IPS-15b (cell line): ENCODE data around the gene FAM117B.

Source experiments
- H3K27me3 ChIP-seq: one replicate; pipeline ENCODE4 v1.6.1; 2013; ENCODE audit warnings: low read length; ENCODE audit not compliant: control insufficient read depth, insufficient read depth
- H3K36me3 ChIP-seq: one replicate; pipeline ENCODE4 v1.6.1; 2013; ENCODE audit warnings: low read length; ENCODE audit not compliant: control insufficient read depth, insufficient read depth
- H3K4me1 ChIP-seq: one replicate; pipeline ENCODE4 v1.6.1; 2013; ENCODE audit warnings: mild to moderate bottlenecking, low read length; ENCODE audit not compliant: control insufficient read depth, insufficient read depth
- H3K4me3 ChIP-seq: one replicate; pipeline ENCODE4 v1.5.1; 2013; ENCODE audit warnings: low read depth, low read length
- H3K9ac ChIP-seq: one replicate; pipeline ENCODE4 v1.6.1; 2013; ENCODE audit warnings: low read depth, mild to moderate bottlenecking, low read length
- H3K9me3 ChIP-seq: one replicate; pipeline ENCODE4 v1.6.1; 2013; ENCODE audit warnings: mild to moderate bottlenecking, low read length; ENCODE audit not compliant: control insufficient read depth, insufficient read depth

FAM117B gene

DNA sequence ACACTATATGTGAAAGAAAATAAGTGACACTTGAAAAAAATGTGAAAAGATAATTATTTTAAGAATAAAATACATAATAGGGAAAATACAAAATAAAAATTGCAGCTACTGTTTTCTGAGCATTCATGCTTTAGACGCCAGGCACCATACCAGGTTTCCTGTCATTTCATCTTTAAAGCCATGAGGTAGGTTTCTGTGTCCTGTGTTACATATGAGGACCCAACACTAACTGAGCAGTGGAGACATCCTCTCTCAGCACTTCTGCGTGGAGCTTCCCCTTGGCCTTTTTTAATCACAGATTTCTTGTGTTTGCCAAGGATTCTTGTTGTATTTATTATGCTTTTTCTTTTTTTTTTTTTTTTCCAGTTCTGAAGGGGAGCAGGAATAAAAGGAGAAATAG, 117.3 kb downstream of the FAM117B start:
- H3K27me3 ChIP-seq = no peaks in the 10 kb centered on the region
- H3K4me1 ChIP-seq = no peaks in the 10 kb centered on the region
- no peaks in the 10 kb centered on the region for H3K36me3 ChIP-seq
- H3K4me3 ChIP-seq = no peak overlapping the region
- H3K9ac ChIP-seq = no peak overlapping the region
- no peaks in the 10 kb centered on the region for H3K9me3 ChIP-seq

DNA sequence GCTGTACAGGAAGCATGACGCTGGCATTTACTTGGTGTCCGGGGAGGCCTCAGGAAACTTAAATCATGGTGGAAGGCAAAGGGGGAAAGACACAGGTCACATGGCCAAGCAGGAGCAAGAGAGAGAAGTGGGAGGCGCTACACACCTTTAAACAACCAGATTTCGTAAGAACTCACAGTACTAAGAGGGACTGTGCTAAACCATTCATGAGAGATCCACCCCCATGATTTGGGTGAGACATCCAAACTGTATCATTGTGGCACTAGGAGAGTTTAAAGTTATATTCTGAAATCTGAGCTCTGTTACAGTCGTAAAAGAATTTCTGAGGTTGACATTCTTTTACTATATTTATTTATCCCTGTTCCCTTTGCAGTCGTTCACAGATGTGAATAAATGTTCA, 120.2 kb downstream of the FAM117B start:
- Histone ChIP-seq H3K9me3 (no peaks in the 10 kb centered on the region), H3K36me3 (no peaks in the 10 kb centered on the region), H3K4me3 (no peak overlapping the region), H3K27me3 (no peaks in the 10 kb centered on the region), H3K9ac (no peak overlapping the region), H3K4me1 (no peaks in the 10 kb centered on the region)

DNA sequence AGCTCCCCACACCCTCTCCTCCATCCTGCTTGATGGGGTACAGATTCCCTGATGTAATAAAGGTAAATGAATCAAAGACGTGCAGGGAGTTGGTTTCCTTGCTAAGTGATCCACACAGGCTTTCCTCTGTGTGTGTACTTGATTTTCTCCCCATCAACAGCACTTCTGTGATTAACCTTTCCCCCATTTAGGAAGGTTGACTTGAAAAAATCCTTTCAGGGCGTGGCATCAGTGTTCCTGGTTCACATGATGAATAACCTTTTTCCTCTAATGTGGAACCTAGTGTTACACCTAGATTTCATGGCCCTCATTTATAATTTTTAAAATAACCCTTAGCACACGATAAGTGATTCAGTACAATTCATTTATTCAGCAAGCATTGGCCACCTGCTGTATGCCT, 121.8 kb downstream of the FAM117B start:
- Histone ChIP-seq H3K9ac (no peak overlapping the region), H3K27me3 (no peaks in the 10 kb centered on the region), H3K4me3 (no peak overlapping the region), H3K4me1 (no peaks in the 10 kb centered on the region), H3K36me3 (no peaks in the 10 kb centered on the region), H3K9me3 (no peaks in the 10 kb centered on the region)

DNA sequence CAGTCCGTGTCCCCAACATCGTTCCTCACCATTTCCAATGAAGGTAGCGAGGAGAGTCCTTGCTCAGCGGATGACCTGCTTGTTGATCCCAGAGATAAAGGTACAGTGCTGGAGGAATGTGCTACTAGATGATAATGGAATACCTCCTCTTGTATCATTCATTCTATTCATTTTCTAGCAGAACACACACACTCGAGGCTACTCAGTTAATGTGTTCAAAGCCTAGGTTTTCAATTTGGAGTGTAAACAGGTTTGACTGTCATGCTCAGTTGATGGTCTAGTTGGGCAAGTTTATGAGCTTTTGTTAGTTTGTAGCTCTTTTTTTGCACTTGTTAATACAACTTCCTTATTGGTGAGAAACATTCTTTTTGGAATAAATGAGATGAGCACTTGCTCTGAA, 122.6 kb downstream of the FAM117B start:
- H3K9ac ChIP-seq = no peak overlapping the region
- H3K4me3 ChIP-seq = no peak overlapping the region
- no peaks in the 10 kb centered on the region for H3K27me3 ChIP-seq
- no peaks in the 10 kb centered on the region for H3K9me3 ChIP-seq
- H3K36me3 ChIP-seq = no peaks in the 10 kb centered on the region
- no peaks in the 10 kb centered on the region for H3K4me1 ChIP-seq

DNA sequence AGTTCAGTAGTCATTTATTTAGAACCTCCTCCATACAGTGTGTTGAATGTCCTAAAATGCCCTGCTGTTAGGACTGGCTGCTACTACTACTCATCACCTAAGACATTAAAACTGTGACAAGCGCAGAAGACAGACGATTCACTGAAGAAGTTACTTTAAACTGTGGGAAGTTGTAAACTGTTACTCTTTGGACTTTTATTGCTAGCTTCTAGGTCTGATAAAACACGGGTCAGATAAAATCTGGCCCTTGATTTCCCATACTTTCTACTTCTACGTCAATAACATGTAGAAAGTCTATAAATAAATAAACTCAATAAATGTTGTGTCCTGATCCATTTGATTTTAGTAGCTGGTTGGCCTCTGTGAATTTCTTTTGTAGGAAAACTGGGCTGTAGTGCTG, 123.4 kb downstream of the FAM117B start:
- Histone ChIP-seq H3K9me3 (no peaks in the 10 kb centered on the region), H3K4me1 (no peaks in the 10 kb centered on the region), H3K4me3 (no peak overlapping the region), H3K9ac (no peak overlapping the region), H3K27me3 (no peaks in the 10 kb centered on the region), H3K36me3 (no peaks in the 10 kb centered on the region)

DNA sequence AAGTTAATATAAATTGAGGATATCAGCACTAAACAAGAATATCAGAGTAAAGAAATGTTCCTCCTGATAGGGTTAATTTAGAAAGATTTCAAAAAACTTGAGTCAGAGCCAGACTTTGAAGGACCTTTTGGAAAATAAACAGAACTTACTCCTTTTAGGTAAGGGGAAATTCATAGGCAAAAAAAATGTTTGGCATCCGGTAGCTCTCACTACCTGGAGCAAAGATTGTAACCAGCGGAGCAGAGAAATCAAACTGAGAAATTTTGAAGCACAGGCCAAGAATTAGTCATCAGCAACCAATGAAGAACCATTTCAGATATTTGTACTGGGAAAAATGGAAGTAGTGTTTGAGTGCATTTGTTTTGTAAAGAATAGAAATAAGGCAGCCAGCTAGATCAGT, 123.8 kb downstream of the FAM117B start:
- no peak overlapping the region for H3K4me3 ChIP-seq
- H3K9me3 ChIP-seq = no peaks in the 10 kb centered on the region
- H3K36me3 ChIP-seq = no peaks in the 10 kb centered on the region
- no peak overlapping the region for H3K9ac ChIP-seq
- H3K4me1 ChIP-seq = no peaks in the 10 kb centered on the region
- H3K27me3 ChIP-seq = no peaks in the 10 kb centered on the region

DNA sequence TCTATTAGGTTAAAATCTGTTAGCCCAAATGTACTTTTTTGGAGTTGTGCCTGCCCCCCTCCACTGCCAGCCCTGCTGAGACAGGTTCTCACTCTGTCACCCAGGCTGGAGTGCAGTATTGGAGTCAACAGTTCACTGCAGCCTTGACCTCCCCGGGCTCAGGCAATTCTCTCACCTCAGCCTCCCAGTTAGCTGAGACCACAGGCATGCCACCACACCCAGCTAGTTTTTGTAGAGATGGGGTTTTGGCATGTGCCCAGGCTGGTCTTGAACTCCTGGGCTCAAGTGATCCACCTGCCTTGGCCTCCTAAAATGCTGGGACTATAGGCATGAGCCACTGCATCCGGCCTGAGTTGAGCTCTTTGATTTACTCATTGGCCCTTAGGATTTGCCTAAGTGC, 126.1 kb downstream of the FAM117B start:
- no peaks in the 10 kb centered on the region for H3K9me3 ChIP-seq
- no peak overlapping the region for H3K9ac ChIP-seq
- H3K36me3 ChIP-seq = no peaks in the 10 kb centered on the region
- no peak overlapping the region for H3K4me3 ChIP-seq
- H3K27me3 ChIP-seq = no peaks in the 10 kb centered on the region
- H3K4me1 ChIP-seq = no peaks in the 10 kb centered on the region

DNA sequence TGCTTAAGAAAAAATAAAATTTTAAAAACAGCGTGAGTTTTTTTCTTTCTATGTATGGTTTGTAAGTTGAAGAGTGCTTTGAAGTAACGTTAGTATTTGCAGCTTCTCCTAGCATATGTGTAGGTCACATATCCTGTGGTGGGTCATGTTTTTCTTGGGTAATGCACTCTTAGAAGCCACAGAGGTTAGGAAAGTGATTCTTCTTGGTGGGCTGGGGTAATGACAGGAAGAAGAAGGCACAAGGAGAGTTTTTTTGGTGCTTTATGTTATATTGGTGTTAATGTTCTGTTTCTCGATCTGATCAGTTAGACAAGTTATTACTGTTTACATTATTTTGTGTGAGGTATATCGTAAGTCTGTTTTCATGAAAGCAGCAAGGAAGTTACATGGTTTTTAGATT, 127.8 kb downstream of the FAM117B start:
- H3K4me1 ChIP-seq = no peaks in the 10 kb centered on the region
- H3K27me3 ChIP-seq = no peaks in the 10 kb centered on the region
- H3K9me3 ChIP-seq = no peaks in the 10 kb centered on the region
- H3K4me3 ChIP-seq = no peak overlapping the region
- no peak overlapping the region for H3K9ac ChIP-seq
- no peaks in the 10 kb centered on the region for H3K36me3 ChIP-seq

DNA sequence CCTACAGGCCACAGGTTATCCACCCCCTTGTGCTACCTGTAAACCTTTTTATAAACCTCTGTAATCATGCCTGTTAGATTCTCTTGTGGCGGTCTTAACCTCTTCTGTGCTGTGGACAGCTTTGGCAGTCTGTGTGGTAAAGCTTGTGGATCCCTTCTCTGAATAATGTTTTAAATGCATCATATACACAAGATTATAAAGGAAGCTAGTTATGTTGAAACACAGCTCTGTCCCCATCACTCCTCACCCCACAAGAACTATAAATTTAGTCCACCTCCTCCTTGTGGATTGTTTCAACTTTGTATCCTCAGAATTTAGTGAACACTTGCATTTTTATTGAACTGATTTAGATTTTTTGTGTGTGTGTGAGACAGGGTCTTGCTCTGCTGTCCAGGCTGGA, 129.1 kb downstream of the FAM117B start:
- no peak overlapping the region for H3K4me3 ChIP-seq
- H3K9ac ChIP-seq = no peak overlapping the region
- no peaks in the 10 kb centered on the region for H3K27me3 ChIP-seq
- no peaks in the 10 kb centered on the region for H3K36me3 ChIP-seq
- H3K9me3 ChIP-seq = no peaks in the 10 kb centered on the region
- H3K4me1 ChIP-seq = no peaks in the 10 kb centered on the region

DNA sequence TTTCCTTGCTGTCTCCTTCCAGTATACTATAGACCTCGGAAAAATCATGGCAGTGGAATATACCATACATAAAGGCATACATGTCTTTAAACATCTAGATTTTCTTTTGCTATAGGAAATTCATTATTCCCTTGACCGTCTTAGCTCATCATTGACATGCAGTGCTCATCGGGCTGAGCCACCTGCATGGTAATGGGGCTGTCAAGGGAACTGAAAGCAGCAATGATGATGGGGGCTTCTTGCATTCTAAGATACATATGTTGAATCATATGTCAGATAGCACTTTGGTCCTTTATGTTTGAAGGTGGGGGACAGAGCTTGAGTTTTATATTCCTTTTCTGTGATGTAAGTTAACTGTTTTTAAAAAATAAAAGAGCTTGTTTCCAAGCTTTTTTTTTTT, 130.2 kb downstream of the FAM117B start:
- no peaks in the 10 kb centered on the region for H3K4me1 ChIP-seq
- H3K36me3 ChIP-seq = no peaks in the 10 kb centered on the region
- no peaks in the 10 kb centered on the region for H3K27me3 ChIP-seq
- H3K4me3 ChIP-seq = no peak overlapping the region
- no peaks in the 10 kb centered on the region for H3K9me3 ChIP-seq
- no peak overlapping the region for H3K9ac ChIP-seq

DNA sequence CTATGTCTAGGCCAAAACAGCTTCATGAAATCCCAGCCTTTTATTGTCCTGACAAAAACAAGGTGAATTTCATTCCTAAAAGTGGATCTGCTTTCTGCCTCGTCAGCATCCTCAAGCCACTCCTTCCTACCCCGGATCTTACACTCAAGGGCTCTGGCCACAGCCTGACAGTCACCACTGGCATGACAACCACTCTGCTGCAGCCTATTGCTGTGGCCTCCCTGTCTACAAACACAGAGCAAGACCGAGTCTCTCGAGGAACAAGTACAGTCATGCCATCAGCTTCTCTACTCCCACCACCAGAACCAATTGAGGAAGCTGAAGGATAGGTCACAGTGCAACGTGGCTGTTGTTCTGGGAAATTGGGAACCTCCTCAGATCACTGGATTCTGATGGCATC, 130.7 kb downstream of the FAM117B start:
- H3K27me3 ChIP-seq = no peaks in the 10 kb centered on the region
- H3K4me1 ChIP-seq = no peaks in the 10 kb centered on the region
- H3K9ac ChIP-seq = no peak overlapping the region
- no peaks in the 10 kb centered on the region for H3K36me3 ChIP-seq
- no peaks in the 10 kb centered on the region for H3K9me3 ChIP-seq
- H3K4me3 ChIP-seq = no peak overlapping the region

DNA sequence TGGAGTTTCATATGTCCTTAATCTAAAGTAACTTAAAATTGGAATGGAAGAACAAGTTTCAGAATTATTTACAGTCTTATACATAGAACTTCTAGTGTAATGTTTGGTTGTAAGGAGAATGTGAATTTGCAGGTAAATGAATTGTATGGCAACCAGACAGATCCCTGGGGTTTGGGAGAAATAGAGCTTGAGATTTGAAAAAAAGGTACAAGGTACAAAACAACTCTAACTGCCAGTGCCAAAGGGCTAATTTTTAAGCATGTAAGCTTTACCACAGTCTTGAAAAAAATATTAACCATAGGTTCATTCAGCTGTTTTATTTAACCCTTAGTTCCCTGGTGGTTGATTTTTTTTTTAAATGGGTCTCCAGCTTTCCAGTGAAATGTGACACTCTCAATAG, 133.5 kb downstream of the FAM117B start:
- H3K4me1 ChIP-seq = no peaks in the 10 kb centered on the region
- H3K27me3 ChIP-seq = no peaks in the 10 kb centered on the region
- no peaks in the 10 kb centered on the region for H3K36me3 ChIP-seq
- no peak overlapping the region for H3K4me3 ChIP-seq
- H3K9ac ChIP-seq = no peak overlapping the region
- no peaks in the 10 kb centered on the region for H3K9me3 ChIP-seq

DNA sequence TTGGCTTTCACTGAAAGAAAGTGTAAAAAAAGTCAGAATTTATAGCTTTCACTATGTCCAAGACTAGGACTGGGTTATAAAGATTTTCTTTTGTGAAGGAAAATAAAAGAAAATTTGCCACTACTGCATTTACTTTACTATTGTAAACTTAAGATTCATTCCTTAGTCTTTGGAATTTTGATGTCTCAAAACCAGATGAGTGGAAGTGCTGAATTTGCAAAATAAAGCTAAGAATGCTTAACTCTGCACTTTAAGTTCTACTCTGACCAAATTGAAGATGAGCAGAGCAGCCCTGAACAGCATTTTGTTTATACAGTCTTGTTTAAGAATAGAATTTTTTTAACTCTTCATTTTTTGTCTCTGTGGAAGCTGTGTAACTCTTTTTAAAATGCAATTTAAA, 134.4 kb downstream of the FAM117B start:
- Histone ChIP-seq H3K27me3 (no peaks in the 10 kb centered on the region), H3K36me3 (no peaks in the 10 kb centered on the region), H3K9me3 (no peaks in the 10 kb centered on the region), H3K4me3 (no peak overlapping the region), H3K4me1 (no peaks in the 10 kb centered on the region), H3K9ac (no peak overlapping the region)
